SK-N-SH (cell line): Measurements from ENCODE around the gene HMBS.

ENCODE experiments used
- EZH2phosphoT487 ChIP-seq: fragments of 200-600 bp; sonication (generic); IDR thresholded peaks from 2 replicates; pipeline ENCODE4 v1.6.1; 2017; ENCODE audit warnings: low read depth, mixed run types, mild to moderate bottlenecking, antibody characterized with exemption, moderate library complexity, borderline replicate concordance
- GABPA ChIP-seq: IDR thresholded peaks from 2 replicates; pipeline ENCODE4 v1.4.0; 2012; ENCODE audit warnings: low read depth, mild to moderate bottlenecking
- JUND ChIP-seq: IDR thresholded peaks from 2 replicates; pipeline ENCODE4 v1.4.0; 2012
- TF ChIP-seq, protein P1 (sequence below): fragments of 200-600 bp; sonication (generic); IDR thresholded peaks from 2 replicates; pipeline ENCODE4 v1.6.1; 2017; ENCODE audit warnings: antibody characterized with exemption, mild to moderate bottlenecking, moderate library complexity

DNA sequence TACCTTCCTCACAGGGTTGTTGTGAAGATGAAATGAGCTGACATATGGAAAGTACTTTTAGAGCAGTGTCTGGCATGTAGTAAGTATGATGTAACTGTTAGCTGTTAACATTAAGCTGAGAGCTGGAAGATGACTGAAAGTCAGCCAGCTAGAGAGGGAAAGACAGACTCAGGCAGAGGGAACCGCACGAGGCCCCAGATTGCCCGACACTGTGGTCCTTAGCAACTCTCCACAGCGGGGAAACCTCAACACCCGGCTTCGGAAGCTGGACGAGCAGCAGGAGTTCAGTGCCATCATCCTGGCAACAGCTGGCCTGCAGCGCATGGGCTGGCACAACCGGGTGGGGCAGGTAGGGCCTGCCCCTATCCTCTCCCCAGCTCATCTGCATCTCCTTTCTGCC, 6.5 kb downstream of the HMBS start:
- TF ChIP-seq JUND (no peak), GABPA (no peak), EZH2phosphoT487 (no peak)
- TF ChIP-seq, protein P1, sequence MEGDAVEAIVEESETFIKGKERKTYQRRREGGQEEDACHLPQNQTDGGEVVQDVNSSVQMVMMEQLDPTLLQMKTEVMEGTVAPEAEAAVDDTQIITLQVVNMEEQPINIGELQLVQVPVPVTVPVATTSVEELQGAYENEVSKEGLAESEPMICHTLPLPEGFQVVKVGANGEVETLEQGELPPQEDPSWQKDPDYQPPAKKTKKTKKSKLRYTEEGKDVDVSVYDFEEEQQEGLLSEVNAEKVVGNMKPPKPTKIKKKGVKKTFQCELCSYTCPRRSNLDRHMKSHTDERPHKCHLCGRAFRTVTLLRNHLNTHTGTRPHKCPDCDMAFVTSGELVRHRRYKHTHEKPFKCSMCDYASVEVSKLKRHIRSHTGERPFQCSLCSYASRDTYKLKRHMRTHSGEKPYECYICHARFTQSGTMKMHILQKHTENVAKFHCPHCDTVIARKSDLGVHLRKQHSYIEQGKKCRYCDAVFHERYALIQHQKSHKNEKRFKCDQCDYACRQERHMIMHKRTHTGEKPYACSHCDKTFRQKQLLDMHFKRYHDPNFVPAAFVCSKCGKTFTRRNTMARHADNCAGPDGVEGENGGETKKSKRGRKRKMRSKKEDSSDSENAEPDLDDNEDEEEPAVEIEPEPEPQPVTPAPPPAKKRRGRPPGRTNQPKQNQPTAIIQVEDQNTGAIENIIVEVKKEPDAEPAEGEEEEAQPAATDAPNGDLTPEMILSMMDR = no peak
